A549 treated with ZK216348 at 1 μM for 4 hours (cell line): ENCODE results near the gene HMCN1. TPM values are rescaled to one million over a fixed set of nuclear protein-coding genes. Genes with fewer than 3 reads are reported as not detected.

Experiments
- total RNA-seq: library from RNA; stranded (reverse); fragments of 200-300 nt; extraction: Qiagen RNA extraction; gene quantifications from 5 replicates; pipeline ENCODE4 v1.2.3, GENCODE V29; 2022; ENCODE audit warnings: low read depth

Gene HMCN1
- 0.03 to 0.42 TPM (median 0.07 TPM) in 5 replicates for total RNA-seq

DNA sequence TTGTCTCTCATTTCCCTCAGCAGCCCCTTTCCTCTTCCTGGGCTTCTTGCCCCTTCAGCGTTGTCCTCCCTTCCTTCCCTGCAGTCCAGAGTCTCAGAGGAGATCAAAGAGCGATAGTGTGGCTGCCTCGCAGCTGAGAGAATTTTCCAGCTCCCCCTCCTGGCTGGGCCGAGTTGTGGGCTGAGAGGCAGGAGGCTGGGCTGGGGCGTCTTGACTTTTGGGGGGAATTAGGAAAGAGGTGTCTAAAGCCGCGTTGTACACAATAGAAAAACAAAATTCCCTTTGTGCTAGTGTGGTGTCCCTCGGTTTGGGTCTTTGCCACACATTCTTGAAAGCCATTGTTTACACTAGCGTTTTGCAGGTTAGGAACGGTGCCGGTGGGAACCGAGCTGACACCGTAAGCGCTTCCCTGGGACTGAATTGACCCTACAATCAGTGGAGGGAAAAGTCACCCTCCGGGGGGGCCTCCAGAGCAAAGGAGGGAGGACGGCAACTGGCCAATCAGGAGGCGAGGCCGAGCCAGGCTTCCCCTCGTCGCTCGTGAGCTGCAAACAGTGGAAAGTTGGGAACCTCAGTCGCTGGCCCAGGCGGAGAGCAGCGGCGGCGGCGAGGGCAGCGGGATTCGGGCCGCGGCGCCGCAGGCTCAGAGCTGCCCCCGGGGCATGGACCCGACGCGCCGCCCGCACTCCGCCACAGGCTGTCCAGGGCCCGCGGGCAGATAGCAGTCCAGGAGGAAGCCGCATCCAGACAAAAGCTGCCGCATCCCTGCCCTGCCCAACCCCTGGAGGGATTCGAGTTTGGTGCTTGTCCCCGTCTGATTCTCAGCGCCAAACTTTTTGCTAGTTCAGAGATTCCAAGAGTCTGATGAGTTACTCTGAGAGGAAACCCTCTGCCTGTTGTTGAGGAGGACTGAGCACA is at the start of gene HMCN1:
Gene HMCN1 (plus strand): TSS at position 574 of the 918 bp plus-strand sequence. CDS start 389 bp downstream, outside the sequence.

